ENCODE data around the gene BOD1. TPM values are rescaled to one million over a fixed set of nuclear protein-coding genes. Genes with fewer than 3 reads are reported as not detected.

BOD1 gene
- total and polyA plus RNA-seq, 2 of the 8 experiments (the other 6 are each of a cell fraction or from before 2014, with no cell fraction given), result 107 to 149 TPM

- no peak overlapping the region for H3K23ac ChIP-seq (ENCODE audit: insufficient read length)
- H3K79me1 ChIP-seq (ENCODE audit: low read depth, low read length), result no peaks in the 10 kb centered on the region
- H3K36me3 ChIP-seq (ENCODE audit: control insufficient read depth in 2 of 4, insufficient read depth in 4 of 4, low read length in 3 of 4), result no peaks in the 10 kb centered on the region
- peaks cover 12 to 18% (median 16%) of the 10 kb centered on the region in 4 experiments for H3K4me1 ChIP-seq (replicated peaks in 1 of 4; ENCODE audit: control insufficient read depth in 3 of 4, insufficient read depth in 4 of 4, low read length in 3 of 4)
- ChIA-PET CTCF (ENCODE audit: partially characterized antibody) (interaction anchor here (0.5 to 5.4 kb wide), 23 partner anchors 8 to 357 kb away, joined by 3 to 72 read pairs (median 4); no protein-coding TSS in a partner anchor), POLR2A (ENCODE audit: partially characterized antibody) (interaction anchor here (0.9 to 2.1 kb wide), 14 partner anchors 10 to 699 kb away, joined by 3 to 17 read pairs (median 4); partner anchors contain the start of gene BOD1)
- peak overlapping the region; percentile 56; the same call in 1 of the 2 replicates for H2AK5ac ChIP-seq (ENCODE audit: low read depth, low read length)
- H3K4me3 ChIP-seq (ENCODE audit: extremely low read depth in 1 of 4, insufficient read depth in 2 of 4, low read depth in 3 of 4, low read length in 4 of 4), result peak overlapping the region in 3 of 4 experiments; percentile 2 to 32 (median 5); a peak in 2 of 8 replicates
- no peaks in the 10 kb centered on the region; the same call in 1 of the 2 replicates for H3K23me2 ChIP-seq (ENCODE audit: low read depth, low read length)
- peak overlapping the region; percentile 55 for H3K56ac ChIP-seq (replicated peaks; ENCODE audit: insufficient read length, low read depth, low read length)
- H3K4me2 ChIP-seq (ENCODE audit: insufficient read depth in 1 of 2, low read depth in 2 of 2, low read length in 2 of 2), result peak overlapping the region; percentile 51 to 54; a peak in 3 of 4 replicates
- H2BK120ac ChIP-seq (replicated peaks; ENCODE audit: low read depth, low read length), result peak overlapping the region; percentile 90
- H3K27me3 ChIP-seq (replicated peaks in 1 of 4; ENCODE audit: control insufficient read depth in 3 of 4, extremely low read depth in 1 of 4, insufficient read depth in 3 of 4, low read length in 3 of 4), result no peaks in the 10 kb centered on the region
- H2BK5ac ChIP-seq (ENCODE audit: low read depth, low read length), result peak overlapping the region; percentile 95; the same call in 1 of the 2 replicates
- H3K9me3 ChIP-seq (ENCODE audit: insufficient read depth in 2 of 2, low read depth in 1 of 2, low read length in 1 of 2), result no peaks in the 10 kb centered on the region
- H2BK20ac ChIP-seq (ENCODE audit: low read length), result peak overlapping the region; percentile 99; the same call in 1 of the 2 replicates
- H4K5ac ChIP-seq (ENCODE audit: insufficient read length, low read depth, low read length), result peak overlapping the region; percentile 84
- H4K20me1 ChIP-seq (replicated peaks in 1 of 2; ENCODE audit: control insufficient read depth in 1 of 2, insufficient read depth in 2 of 2, low read length in 2 of 2), result no peaks in the 10 kb centered on the region
- FAIRE-seq, result no peak
- H3K27ac ChIP-seq (ENCODE audit: low read depth, low read length), result peak overlapping the region; percentile 61
- no peaks in the 10 kb centered on the region for H3K79me2 ChIP-seq (ENCODE audit: control insufficient read depth in 1 of 2, insufficient read depth in 2 of 2, low read length in 2 of 2)
- peak overlapping the region; percentile 92 for H4K91ac ChIP-seq (replicated peaks; ENCODE audit: insufficient read length, low read length)
- peak overlapping the region; percentile 79 for H4K8ac ChIP-seq (ENCODE audit: extremely low read depth, insufficient read depth, low read length)
- H3K4ac ChIP-seq (replicated peaks; ENCODE audit: insufficient read length, low read depth, low read length), result no peak overlapping the region
- H3K14ac ChIP-seq (ENCODE audit: insufficient read length), result no peak overlapping the region
- H3K18ac ChIP-seq (ENCODE audit: extremely low read depth, low read length), result peak overlapping the region; percentile 55; the same call in 1 of the 2 replicates
- 0 out of 2 replicates have a peak overlapping the region, but pooled peaks have one; percentile 9 for H2AFZ ChIP-seq (ENCODE audit: low read length)
- peak overlapping the region; percentile 99; the same call in 1 of the 2 replicates for H2BK12ac ChIP-seq (ENCODE audit: low read depth, low read length)
- DNase-seq (ENCODE audit: low read depth in 1 of 2, low spot score in 2 of 2), result peak; percentile 27 to 58
- 29% methylated on average over 11 of the region's 11 CpGs; no CpG with 5 or more reads in 1 of the 2 experiments for WGBS, 2 experiments (ENCODE audit: extremely low coverage in 1 of 2, insufficient coverage in 1 of 2, insufficient read length in 1 of 2, insufficient replicate concordance in 2 of 2, low coverage in 1 of 2, low lambda C conversion rate in 2 of 2, missing lambda C conversion rate in 1 of 2)
- peak overlapping the region in 2 of 4 experiments; percentile 13 to 62; a peak in 2 of 7 replicates for H3K9ac ChIP-seq (replicated peaks in 1 of 4; ENCODE audit: extremely low read depth in 1 of 4, low read depth in 3 of 4, low read length in 3 of 4)
- no peak overlapping the region for H2BK15ac ChIP-seq (ENCODE audit: low read length)
- peak; percentile 99 for TF ChIP-seq MAFK (IDR thresholded peaks at IDR 0.05; ENCODE audit: low read depth, low read length)
Measured at GRCh38 chr5:173627860-173628392, 11.5 kb upstream of the BOD1 start.

All from H1 (cell line).